DMS53 (cell line): ENCODE data around the gene CLTC.
"Not testable (repeated sequence)": the region's sequence is repeated elsewhere in the genome, so short reads cannot be mapped to it uniquely, and the experiment has no call there.

Experiments
- DNase-seq: peaks from one replicate; lab custom pipeline; 2025; lab: John Stamatoyannopoulos, UW

Gene CLTC

GRCh38 chr17:59634632-59635541 lies 15.2 kb downstream of the CLTC start:
- DNase-seq = no peak

GRCh38 chr17:59637611-59638310 lies 18.1 kb downstream of the CLTC start:
- no peak for DNase-seq

- no peak for DNase-seq
Measured at GRCh38 chr17:59638553-59638952, 18.9 kb downstream of the CLTC start.

GRCh38 chr17:59641799-59642484 lies 22.2 kb downstream of the CLTC start:
- DNase-seq = peak; percentile 17

- DNase-seq = peak; percentile 18
Measured at GRCh38 chr17:59642565-59642964, 22.9 kb downstream of the CLTC start.

- DNase-seq = no peak
Measured at GRCh38 chr17:59643159-59644140, 23.8 kb downstream of the CLTC start.

- DNase-seq = no peak
Measured at GRCh38 chr17:59647288-59647687, 27.6 kb downstream of the CLTC start.

- no peak for DNase-seq
Measured at GRCh38 chr17:59649886-59650285, 30.2 kb downstream of the CLTC start.

- DNase-seq = no peak
Measured at GRCh38 chr17:59650642-59651041, 30.9 kb downstream of the CLTC start.

- DNase-seq = no peak
Measured at GRCh38 chr17:59651346-59651745, 31.7 kb downstream of the CLTC start.

GRCh38 chr17:59652119-59652518 lies 32.4 kb downstream of the CLTC start:
- no peak for DNase-seq

GRCh38 chr17:59656624-59657023 lies 36.9 kb downstream of the CLTC start:
- DNase-seq = not testable (repeated sequence)

- no peak for DNase-seq
Measured at GRCh38 chr17:59666235-59666634, 46.5 kb downstream of the CLTC start.

GRCh38 chr17:59668816-59669215 lies 49.1 kb downstream of the CLTC start:
- DNase-seq = no peak

GRCh38 chr17:59669411-59669810 lies 49.7 kb downstream of the CLTC start:
- no peak for DNase-seq

- no peak for DNase-seq
Measured at GRCh38 chr17:59669944-59670343, 50.2 kb downstream of the CLTC start.

GRCh38 chr17:59671386-59671785 lies 51.7 kb downstream of the CLTC start:
- no peak for DNase-seq

- DNase-seq = no peak
Measured at GRCh38 chr17:59675231-59675630, 55.5 kb downstream of the CLTC start.

- DNase-seq = no peak
Measured at GRCh38 chr17:59676716-59677115, 57.0 kb downstream of the CLTC start.

- DNase-seq = no peak
Measured at GRCh38 chr17:59678918-59679317, 59.2 kb downstream of the CLTC start.

- no peak for DNase-seq
Measured at GRCh38 chr17:59680314-59680713, 60.6 kb downstream of the CLTC start.
